ENCODE data around the gene LCN12. TPM values are rescaled to one million over a fixed set of nuclear protein-coding genes. Genes with fewer than 3 reads are reported as not detected.

LCN12 gene
- total RNA-seq (1 to 10 TPM in 1 of 4 donors, not detected in 3; 1.2 TPM), polyA plus RNA-seq (1 to 10 TPM in 1 of 3 donors, not detected in 2; 3.0 TPM)

DNA sequence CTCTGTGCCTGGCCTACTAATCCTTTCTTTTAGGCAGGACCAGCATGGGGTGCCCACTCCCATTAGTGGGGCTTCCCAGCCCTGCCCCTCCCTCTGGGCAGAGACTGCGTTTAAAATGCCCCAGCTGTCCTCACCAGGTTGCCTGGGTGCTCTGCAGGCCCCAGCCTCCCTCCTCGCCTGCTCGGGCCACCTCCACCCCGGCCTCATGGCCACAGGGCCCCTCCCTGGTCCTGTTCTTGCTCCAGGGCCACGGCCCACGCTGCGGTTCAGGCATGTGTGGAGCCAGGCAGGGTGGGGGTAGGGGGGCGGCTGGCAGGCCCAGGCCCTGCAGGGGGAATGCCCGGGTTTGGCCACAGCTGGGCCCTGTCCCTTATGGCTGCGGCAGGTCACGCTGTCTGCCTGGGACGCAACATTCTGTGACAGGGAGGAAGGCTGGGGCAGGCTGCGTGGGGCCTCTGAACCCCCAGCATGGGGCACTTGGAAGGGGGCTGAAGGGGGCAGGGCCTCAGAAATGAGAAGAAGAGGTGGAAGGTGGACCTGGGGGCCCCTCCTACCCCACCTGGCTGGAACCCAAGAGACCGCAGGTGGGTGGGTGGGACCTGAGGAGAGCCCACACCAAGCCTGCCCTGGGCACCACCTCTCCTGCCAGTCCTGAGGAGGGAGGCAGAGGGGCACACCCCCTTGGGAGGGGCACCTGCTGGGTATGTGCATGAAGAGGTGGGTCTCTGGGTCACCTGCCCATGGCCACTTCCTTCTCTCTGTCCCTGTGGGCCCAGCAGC lies at the start of gene LCN12:
LCN12 (plus strand) TSS at position 733 of the 780 bp plus-strand sequence. CDS start 55 bp downstream, outside the sequence.
- H3K27ac ChIP-seq = no peak within 1 kb of the TSS
- H3K4me1 ChIP-seq = peaks cover 0 to 19% (median 15%) of the 10 kb centered on the region in 4 donors

GRCh38 chr9:136903041-136903554 lies 49.0 kb upstream of the LCN12 start:
- no peak overlapping the region for H3K4me3 ChIP-seq

More for the DNA sequence above, at the start of gene LCN12:
- no peak for DNase-seq
- TF ChIP-seq, protein P1, sequence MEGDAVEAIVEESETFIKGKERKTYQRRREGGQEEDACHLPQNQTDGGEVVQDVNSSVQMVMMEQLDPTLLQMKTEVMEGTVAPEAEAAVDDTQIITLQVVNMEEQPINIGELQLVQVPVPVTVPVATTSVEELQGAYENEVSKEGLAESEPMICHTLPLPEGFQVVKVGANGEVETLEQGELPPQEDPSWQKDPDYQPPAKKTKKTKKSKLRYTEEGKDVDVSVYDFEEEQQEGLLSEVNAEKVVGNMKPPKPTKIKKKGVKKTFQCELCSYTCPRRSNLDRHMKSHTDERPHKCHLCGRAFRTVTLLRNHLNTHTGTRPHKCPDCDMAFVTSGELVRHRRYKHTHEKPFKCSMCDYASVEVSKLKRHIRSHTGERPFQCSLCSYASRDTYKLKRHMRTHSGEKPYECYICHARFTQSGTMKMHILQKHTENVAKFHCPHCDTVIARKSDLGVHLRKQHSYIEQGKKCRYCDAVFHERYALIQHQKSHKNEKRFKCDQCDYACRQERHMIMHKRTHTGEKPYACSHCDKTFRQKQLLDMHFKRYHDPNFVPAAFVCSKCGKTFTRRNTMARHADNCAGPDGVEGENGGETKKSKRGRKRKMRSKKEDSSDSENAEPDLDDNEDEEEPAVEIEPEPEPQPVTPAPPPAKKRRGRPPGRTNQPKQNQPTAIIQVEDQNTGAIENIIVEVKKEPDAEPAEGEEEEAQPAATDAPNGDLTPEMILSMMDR (IDR thresholded peaks at IDR 0.05) = no peak
- TF ChIP-seq POLR2A (IDR thresholded peaks at IDR 0.05) = no peak
- no peak for TF ChIP-seq EP300 (IDR thresholded peaks at IDR 0.05)
- TF ChIP-seq POLR2AphosphoS5 (IDR thresholded peaks at IDR 0.05) = no peak
- Histone ChIP-seq H3K27me3 (no peaks in the 10 kb centered on the region), H3K9me3 (no peaks in the 10 kb centered on the region), H3K36me3 (no peaks in the 10 kb centered on the region), H3K4me3 (no peak within 1 kb of the TSS)
- WGBS, 2 donors = 74% methylated on average over 14 of the region's 14 CpGs
- intact Hi-C loops (cut with DNase I) = no loop called here

DNA sequence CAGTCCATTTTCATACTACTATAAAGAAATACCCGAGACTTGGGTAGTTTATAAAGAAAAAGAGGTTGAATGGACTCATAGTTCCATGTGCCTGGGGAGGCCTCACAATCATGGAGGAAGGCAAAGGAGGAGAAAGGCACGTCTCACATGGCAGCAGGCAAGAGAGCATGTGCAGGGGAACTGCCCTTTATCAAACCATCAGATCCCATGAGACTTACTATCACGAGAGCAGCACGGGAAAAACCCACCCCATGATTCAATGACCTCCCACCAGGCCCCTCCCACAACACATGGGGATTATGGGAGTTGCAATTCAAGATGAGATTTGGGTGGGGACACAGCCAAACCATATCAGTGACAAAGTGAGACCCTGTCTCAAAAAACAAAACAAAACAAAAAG lies 45.8 kb upstream of the LCN12 start:
- peaks cover 0 to 42% (median 14%) of the 10 kb centered on the region in 4 donors for H3K36me3 ChIP-seq
- 76 to 79% methylated on average over 4 of the region's 4 CpGs for WGBS, 2 donors

More at GRCh38 chr9:136903041-136903554, 49.0 kb upstream of the LCN12 start:
- intact Hi-C loops (cut with DNase I) = no loop called here
- DNase-seq = no peak
- Histone ChIP-seq H3K4me1 (peaks cover 0 to 25% (median 22%) of the 10 kb centered on the region in 4 donors), H3K27ac (peak overlapping the region; percentile 71 to 85 (median 74)), H3K36me3 (peaks cover 9 to 37% (median 21%) of the 10 kb centered on the region in 4 donors), H3K27me3 (no peaks in the 10 kb centered on the region), H3K9me3 (no peaks in the 10 kb centered on the region)
- TF ChIP-seq POLR2AphosphoS5 (IDR thresholded peaks at IDR 0.05) (no peak), POLR2A (IDR thresholded peaks at IDR 0.05) (no peak), EP300 (IDR thresholded peaks at IDR 0.05) (peak in 1 of 4 donors; percentile 36)
- TF ChIP-seq, protein P1 (IDR thresholded peaks at IDR 0.05) = no peak
- 30 to 60% methylated on average over 12 of the region's 12 CpGs for WGBS, 2 donors

GRCh38 chr9:136907011-136907914 lies 44.8 kb upstream of the LCN12 start:
- 96 to 97% methylated on average over 29 of the region's 29 CpGs for WGBS, 2 donors
- intact Hi-C loops (cut with DNase I) = no loop called here
- Histone ChIP-seq H3K4me3 (no peak overlapping the region), H3K27ac (no peak overlapping the region), H3K27me3 (no peaks in the 10 kb centered on the region), H3K4me1 (peaks cover 0 to 13% (median 10%) of the 10 kb centered on the region in 4 donors), H3K36me3 (peaks cover 0 to 45% (median 14%) of the 10 kb centered on the region in 4 donors), H3K9me3 (no peaks in the 10 kb centered on the region)
- no peak for DNase-seq
- TF ChIP-seq POLR2A (IDR thresholded peaks at IDR 0.05) = no peak
- no peak for TF ChIP-seq POLR2AphosphoS5 (IDR thresholded peaks at IDR 0.05)

More for the DNA sequence above, 45.8 kb upstream of the LCN12 start:
- TF ChIP-seq POLR2A (IDR thresholded peaks at IDR 0.05) = no peak
- TF ChIP-seq, protein P1 (IDR thresholded peaks at IDR 0.05) = no peak
- DNase-seq = no peak
- Histone ChIP-seq H3K27me3 (no peaks in the 10 kb centered on the region), H3K9me3 (no peaks in the 10 kb centered on the region), H3K4me1 (peaks cover 0 to 23% (median 20%) of the 10 kb centered on the region in 4 donors), H3K27ac (no peak overlapping the region), H3K4me3 (no peak overlapping the region)
- intact Hi-C loops (cut with DNase I) = no loop called here
